Measurements from ENCODE around the gene TMEM30B. TPM values are rescaled to one million over a fixed set of nuclear protein-coding genes. Genes with fewer than 3 reads are reported as not detected.

TMEM30B gene
- total RNA-seq, 1 donor from 2014 or later = 0.44 TPM

DNA sequence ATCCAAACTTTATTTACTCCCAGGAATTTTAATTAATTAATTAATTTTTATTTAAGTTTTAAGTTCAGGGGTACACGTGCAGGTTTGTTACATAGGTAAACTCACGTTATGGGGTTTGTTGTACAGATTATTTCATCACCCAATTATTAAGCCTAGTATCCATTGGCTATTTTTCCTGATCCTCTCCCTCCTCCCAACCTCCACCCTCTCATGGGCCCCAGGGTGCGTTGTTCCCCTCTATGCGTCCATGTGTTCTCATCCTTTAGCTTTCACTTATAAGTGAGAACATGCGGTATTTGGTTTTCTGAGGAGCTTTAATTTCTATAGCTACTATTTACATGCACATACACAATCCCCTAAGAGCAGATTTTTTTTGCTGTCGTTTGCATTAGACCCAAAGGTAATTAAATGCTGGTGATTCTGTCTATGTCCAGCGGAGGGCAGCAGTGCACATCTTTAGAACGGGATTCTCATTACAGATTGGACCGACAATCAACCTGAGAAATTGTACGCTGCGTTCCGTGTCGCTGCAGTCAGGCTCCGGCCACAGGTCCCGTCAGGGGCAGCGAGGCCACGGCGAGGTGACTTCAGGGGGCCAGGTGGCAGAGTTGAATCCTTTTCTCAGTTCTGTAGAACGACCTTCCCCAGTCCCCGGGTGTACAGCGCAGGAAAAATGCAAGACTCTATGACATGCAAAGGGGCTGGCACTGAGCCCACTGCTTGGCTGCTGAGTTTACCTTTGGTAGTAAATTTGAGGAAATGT lies 11.6 kb downstream of the TMEM30B start:
- intact Hi-C loops (cut with micrococcal nuclease) = loop anchor here (1.0 to 5.0 kb wide), 3 partner anchors 17 to 858 kb away; no protein-coding TSS in a partner anchor
- no peaks in the 10 kb centered on the region for H3K9me3 Mint-ChIP-seq
- peaks cover 59% of the 10 kb centered on the region for H3K27me3 Mint-ChIP-seq
- DNase-seq = peak; percentile 93
- H3K36me3 Mint-ChIP-seq (ENCODE audit: low read depth) = no peaks in the 10 kb centered on the region
- no peak overlapping the region for H3K27ac Mint-ChIP-seq
- H3K4me1 Mint-ChIP-seq = peaks cover 7% of the 10 kb centered on the region
- peak overlapping the region; percentile 69 for H3K4me3 Mint-ChIP-seq

DNA sequence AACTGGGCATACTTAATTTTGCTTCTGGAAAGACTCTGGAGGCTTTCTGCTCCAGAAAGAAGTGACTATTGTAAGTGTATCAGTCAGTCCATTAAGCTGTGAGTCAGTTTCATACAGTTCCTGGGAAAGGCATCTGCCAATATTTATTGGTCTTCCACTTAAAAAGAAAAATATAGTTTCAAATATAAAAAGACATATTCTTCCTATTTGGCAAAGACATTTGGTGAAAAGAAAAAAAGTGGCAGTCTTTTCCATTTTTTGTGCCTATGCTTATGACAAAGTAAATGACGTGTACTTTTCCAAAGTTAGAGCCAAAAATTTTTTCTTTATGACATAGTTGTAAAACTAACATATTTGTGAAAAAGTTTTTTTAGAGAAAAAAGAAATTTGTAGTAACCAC lies 12.3 kb downstream of the TMEM30B start:
- Mint-ChIP-seq H3K4me3 (no peak overlapping the region), H3K27ac (no peak overlapping the region), H3K27me3 (peaks cover 57% of the 10 kb centered on the region), H3K9me3 (no peaks in the 10 kb centered on the region), H3K4me1 (peaks cover 7% of the 10 kb centered on the region), H3K36me3 (ENCODE audit: low read depth) (no peaks in the 10 kb centered on the region)
- intact Hi-C loops (cut with micrococcal nuclease) = loop anchor here (1.0 to 5.0 kb wide), 3 partner anchors 17 to 858 kb away; no protein-coding TSS in a partner anchor
- DNase-seq = no peak

DNA sequence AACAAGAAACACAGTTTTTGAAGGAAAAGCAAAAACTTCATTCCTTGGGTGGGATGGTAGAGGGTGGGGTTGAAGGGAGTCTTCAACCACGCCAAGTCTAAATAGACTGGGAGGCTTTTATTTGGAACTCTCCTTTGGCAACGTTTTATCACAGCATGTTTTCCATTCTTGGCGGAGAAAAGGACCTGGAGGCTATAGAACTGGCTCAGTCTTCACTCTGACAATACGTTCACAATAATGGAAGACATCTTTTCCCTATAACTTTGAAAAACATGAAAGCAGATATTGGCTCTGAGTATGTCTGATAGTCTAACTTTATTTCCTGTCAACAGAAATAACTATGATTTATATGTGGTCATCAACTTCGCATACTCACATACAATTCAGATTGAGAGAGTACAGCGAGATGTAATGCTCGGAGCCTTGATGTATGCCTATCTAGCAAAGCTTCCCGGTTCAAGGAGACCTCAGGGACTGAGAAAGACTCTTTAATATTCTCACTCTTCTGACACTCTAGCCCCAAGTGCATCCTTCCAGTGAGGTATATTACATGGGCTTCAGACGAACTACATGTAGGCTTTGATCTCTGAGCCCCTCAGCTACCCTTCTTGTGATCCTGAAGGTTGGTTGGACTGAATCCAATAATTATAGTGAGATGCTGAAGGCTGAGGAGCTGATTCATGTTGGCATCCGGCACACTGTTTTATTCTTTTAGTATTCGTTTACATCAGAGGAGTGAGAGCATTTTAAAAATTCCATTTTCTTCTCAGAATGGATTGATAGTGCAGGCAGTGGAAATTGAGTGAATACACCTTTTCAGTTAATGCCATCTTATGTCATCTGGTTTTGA lies 14.0 kb downstream of the TMEM30B start:
- intact Hi-C loops (cut with micrococcal nuclease) = loop anchor here (5.0 kb wide), 1 partner anchor 860 kb away; no protein-coding TSS in a partner anchor
- Mint-ChIP-seq H3K27me3 (peaks cover 58% of the 10 kb centered on the region), H3K27ac (no peak overlapping the region), H3K4me3 (no peak overlapping the region), H3K36me3 (ENCODE audit: low read depth) (no peaks in the 10 kb centered on the region), H3K4me1 (peaks cover 7% of the 10 kb centered on the region), H3K9me3 (no peaks in the 10 kb centered on the region)
- DNase-seq = no peak

DNA sequence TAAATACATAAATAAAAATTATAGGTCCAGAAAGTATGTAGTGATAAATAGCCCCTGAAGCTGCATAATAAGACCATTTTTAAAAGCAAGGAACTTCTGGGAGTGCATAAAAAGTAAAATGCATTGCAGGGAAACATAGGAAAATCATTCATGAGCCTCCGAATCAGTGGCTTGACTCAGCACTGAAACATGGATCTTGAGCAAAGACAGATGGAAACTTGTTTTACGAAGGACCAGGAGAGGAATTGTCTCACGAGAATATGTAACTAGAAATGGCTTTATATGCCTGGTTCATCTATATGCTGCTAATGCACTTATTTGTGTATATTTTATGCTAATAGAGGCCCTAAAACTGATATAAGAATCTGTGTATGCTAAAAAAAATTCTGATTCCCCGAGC lies 14.7 kb downstream of the TMEM30B start:
- no peaks in the 10 kb centered on the region for H3K36me3 Mint-ChIP-seq (ENCODE audit: low read depth)
- H3K9me3 Mint-ChIP-seq = no peaks in the 10 kb centered on the region
- H3K4me3 Mint-ChIP-seq = no peak overlapping the region
- no peak for DNase-seq
- H3K27ac Mint-ChIP-seq = no peak overlapping the region
- intact Hi-C loops (cut with micrococcal nuclease) = loop anchor here (5.0 kb wide), 1 partner anchor 861 kb away; no protein-coding TSS in a partner anchor
- peaks cover 7% of the 10 kb centered on the region for H3K4me1 Mint-ChIP-seq
- H3K27me3 Mint-ChIP-seq = peaks cover 56% of the 10 kb centered on the region

DNA sequence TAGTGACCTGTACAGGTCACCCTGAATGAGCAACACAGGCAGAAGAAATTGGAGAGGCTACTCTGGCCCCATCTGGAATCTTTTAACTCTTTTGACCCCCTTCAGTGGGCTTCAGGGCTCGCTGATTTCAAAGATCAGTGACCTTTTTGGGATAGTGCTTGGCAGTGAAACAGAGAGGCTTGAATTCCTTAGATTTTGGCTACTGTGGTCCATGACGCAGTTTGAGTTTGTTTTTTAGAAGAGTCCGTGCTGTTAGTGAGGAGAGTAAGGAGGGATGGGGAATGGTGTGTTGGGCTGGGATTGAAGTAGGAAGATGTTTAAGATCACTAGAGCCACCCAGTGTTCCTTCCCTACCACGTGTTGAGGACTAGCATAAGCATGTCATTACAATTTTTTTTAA lies 16.5 kb downstream of the TMEM30B start:
- no peak for DNase-seq
- Mint-ChIP-seq H3K4me3 (no peak overlapping the region), H3K27me3 (peaks cover 61% of the 10 kb centered on the region), H3K27ac (no peak overlapping the region), H3K36me3 (ENCODE audit: low read depth) (no peaks in the 10 kb centered on the region), H3K9me3 (no peaks in the 10 kb centered on the region), H3K4me1 (peaks cover 2% of the 10 kb centered on the region)
- intact Hi-C loops (cut with micrococcal nuclease) = loop anchor here (5.0 kb wide), 1 partner anchor 863 kb away; no protein-coding TSS in a partner anchor

DNA sequence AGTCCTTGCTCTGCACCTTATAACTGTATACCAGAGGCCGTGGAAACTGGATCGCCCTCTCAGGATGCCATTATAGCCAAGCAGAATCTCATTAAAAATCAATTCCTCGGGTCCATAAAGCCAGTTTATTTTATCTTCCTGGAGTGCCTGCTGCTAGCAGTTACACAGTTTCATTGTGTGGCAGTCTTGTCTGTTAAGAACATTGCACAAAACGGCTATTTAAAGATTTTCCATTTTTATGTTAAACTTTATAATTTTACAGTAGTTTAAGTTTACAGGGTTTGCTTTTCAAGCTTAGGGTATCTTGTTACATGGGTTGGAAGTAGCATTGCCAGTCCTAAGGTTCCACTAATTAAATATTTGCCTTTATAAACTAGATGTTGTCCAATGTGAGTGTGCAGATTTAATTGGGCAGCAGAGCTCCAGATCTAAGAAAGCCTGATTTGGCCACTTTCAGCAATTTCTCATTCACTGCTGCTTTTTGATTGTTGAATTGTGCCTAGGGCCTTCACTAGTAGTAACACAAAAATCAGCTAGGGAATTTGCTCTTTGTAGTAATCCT lies 17.0 kb downstream of the TMEM30B start:
- Mint-ChIP-seq H3K27me3 (peaks cover 63% of the 10 kb centered on the region), H3K9me3 (no peaks in the 10 kb centered on the region)
- intact Hi-C loops (cut with micrococcal nuclease) = no loop called here

DNA sequence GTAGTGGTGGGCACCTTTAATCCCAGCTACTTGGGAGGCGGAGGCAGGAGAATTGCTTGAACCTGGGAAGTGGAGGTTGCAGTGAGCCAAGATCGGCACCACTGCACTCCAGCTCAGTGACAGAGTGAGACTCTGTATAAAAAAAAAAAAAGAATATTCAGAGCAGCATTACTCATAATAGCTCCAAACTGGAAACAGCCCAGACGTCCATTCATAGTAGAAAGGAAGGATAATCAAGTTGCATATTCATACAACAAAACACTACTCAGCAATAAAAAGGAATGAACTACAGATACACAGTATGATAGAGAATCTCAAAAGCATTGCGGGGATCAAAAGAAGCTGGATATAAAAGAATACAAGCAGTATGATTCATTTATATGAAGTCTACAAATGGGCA lies 19.1 kb downstream of the TMEM30B start:
- Mint-ChIP-seq H3K36me3 (ENCODE audit: low read depth) (no peaks in the 10 kb centered on the region), H3K9me3 (no peaks in the 10 kb centered on the region), H3K27ac (no peak overlapping the region), H3K27me3 (peaks cover 66% of the 10 kb centered on the region), H3K4me1 (no peaks in the 10 kb centered on the region), H3K4me3 (no peak overlapping the region)
- intact Hi-C loops (cut with micrococcal nuclease) = no loop called here
- DNase-seq = no peak

More for the DNA sequence above, 17.0 kb downstream of the TMEM30B start:
- Mint-ChIP-seq H3K36me3 (ENCODE audit: low read depth) (no peaks in the 10 kb centered on the region), H3K4me3 (no peak overlapping the region), H3K4me1 (no peaks in the 10 kb centered on the region), H3K27ac (no peak overlapping the region)
- DNase-seq = no peak

DNA sequence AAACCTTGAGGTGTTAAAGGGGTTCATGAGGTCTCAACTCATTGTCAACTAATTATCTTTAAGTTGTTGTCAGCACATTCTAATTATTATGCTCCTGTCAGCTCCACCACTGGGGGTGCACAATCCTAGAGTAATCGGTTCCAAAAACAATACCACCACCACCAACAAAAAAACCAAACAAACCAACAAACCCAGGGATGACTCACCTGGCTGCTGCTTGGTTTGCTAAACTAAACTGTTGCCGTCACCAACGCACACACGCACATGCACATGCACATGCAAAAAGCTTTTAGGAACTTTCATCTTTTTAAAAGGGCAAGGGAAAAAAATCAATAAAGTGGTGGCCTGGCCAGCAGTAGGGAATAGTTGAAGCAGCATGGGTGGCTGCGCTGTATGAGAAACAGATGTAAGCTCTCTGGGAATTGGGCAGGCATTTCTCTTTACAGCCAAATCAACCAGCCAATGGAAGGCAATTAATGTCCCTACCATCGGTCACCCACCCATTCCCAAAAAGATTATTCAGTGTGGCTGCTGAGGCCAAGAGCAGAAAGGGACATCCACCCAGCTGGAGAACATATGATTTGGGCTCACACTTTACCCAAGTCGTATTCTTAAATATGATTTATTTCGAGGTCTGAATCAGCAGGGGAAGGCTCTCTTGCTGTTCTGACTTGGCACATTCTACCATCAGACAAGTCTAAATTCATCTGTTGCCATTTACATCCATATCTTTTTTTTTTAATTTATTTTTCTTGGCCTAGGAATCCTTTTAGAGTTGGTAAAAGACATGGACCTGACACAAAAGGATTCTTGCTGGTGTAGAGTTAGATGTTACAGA lies 20.0 kb downstream of the TMEM30B start:
- Mint-ChIP-seq H3K27ac (no peak overlapping the region), H3K9me3 (no peaks in the 10 kb centered on the region), H3K4me1 (no peaks in the 10 kb centered on the region), H3K4me3 (no peak overlapping the region), H3K36me3 (ENCODE audit: low read depth) (no peaks in the 10 kb centered on the region), H3K27me3 (peaks cover 64% of the 10 kb centered on the region)
- no peak for DNase-seq
- intact Hi-C loops (cut with micrococcal nuclease) = no loop called here

DNA sequence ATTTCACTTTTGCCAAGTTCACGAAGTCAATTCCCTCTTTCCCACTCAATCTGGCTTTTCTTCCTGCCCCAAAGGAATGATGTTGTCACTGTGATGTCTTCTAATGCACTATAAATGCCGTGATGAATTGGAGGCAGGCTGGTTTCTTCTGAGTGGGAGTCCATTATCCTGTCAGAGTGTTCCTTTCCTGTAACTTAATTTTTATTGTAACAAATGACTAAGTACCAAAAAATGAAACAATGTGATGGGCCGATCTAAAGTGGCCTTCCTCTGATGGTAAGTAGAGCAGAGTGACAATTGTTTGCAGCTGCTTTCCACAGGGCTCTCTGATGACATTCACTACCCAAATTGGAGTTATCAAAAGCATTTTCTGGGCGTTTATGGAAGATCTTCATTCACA lies 22.2 kb downstream of the TMEM30B start:
- intact Hi-C loops (cut with micrococcal nuclease) = no loop called here
- no peak overlapping the region for H3K4me3 Mint-ChIP-seq

DNA sequence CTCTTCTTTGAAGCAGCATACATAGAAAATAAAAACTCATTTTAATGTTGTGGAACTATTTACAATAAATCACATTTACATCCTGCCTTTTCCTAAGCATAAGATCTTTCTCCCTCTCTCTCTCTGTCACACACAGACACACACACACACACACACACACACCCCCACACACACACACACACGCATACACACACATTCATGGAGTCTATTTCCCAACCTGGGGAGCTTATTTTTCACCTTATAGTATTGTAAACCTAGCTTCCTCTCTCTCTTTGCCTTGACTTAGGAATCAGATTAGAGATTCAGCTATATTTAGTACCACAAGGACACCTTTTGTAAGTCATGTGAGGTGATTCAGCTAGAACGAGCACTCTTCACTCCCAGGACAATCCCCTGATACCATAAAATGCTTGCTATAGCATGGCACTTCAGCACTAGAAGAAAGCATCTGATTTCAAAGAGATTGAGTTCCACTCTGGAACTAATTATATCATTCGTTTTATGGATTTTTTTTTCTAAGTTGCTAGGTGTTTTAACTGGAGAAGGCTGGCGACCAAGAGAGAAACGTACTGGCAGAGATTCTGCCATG lies 23.6 kb downstream of the TMEM30B start:
- Mint-ChIP-seq H3K36me3 (ENCODE audit: low read depth) (no peaks in the 10 kb centered on the region), H3K4me1 (peaks cover 3% of the 10 kb centered on the region), H3K27me3 (peaks cover 44% of the 10 kb centered on the region), H3K27ac (no peak overlapping the region), H3K4me3 (no peak overlapping the region), H3K9me3 (no peaks in the 10 kb centered on the region)
- DNase-seq = no peak
- intact Hi-C loops (cut with micrococcal nuclease) = no loop called here

More for the DNA sequence above, 22.2 kb downstream of the TMEM30B start:
- Mint-ChIP-seq H3K27ac (no peak overlapping the region), H3K36me3 (ENCODE audit: low read depth) (no peaks in the 10 kb centered on the region), H3K4me1 (no peaks in the 10 kb centered on the region), H3K27me3 (peaks cover 49% of the 10 kb centered on the region), H3K9me3 (no peaks in the 10 kb centered on the region)
- DNase-seq = no peak

DNA sequence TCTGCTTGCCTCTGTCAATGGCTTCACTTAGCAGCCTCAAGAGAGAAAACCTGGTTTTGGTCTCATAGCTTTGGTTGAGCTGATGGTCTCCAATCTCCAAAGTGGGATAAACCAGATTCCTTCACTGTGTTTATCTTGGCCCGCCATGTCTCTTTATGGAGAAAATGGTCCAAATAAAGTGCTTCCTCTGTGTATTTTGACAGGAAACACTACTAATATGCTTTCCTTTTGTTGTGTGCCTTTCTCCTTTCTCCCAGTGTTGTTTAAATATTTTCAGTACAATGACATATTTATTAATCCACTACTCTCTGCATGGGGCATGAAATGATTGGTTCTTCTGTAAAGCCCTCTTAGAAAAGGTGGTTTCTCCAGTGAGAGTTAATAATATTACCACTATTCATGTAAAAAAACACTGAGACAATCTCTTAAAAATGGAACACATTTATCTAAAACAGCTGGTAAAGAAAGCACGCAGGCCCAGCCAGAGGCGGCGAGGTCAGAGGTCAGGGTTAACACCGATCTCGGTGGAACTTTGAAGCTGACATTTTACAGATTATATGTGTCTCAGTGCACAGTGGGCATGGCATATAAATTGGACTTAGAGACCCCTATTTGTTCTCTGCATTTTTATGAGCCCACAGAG lies 24.2 kb downstream of the TMEM30B start:
- H3K27ac Mint-ChIP-seq = no peak overlapping the region
- no peaks in the 10 kb centered on the region for H3K9me3 Mint-ChIP-seq
- H3K4me1 Mint-ChIP-seq = peaks cover 3% of the 10 kb centered on the region
- H3K27me3 Mint-ChIP-seq = peaks cover 39% of the 10 kb centered on the region
- no peak overlapping the region for H3K4me3 Mint-ChIP-seq
- H3K36me3 Mint-ChIP-seq (ENCODE audit: low read depth) = no peaks in the 10 kb centered on the region
- intact Hi-C loops (cut with micrococcal nuclease) = no loop called here
- no peak for DNase-seq

DNA sequence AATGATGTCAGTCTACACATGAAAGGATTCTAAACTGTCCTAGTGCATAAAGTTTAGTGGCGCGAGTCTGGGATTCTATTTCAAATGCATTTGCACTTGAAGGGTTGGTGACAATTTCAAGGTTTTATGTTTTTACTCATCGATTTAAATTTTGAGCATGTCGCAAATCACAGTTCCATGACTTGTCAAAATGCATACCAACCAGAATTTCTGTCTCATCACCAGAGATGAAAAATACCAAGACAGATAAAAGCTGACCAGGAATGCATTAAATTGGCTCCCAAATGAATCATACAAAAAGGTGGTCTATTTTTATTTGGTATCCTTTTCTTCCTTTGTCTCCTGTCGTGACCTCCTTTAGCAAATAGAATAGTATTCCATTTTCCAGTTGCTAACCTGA lies 25.2 kb downstream of the TMEM30B start:
- H3K36me3 Mint-ChIP-seq (ENCODE audit: low read depth) = no peaks in the 10 kb centered on the region
- H3K4me1 Mint-ChIP-seq = peaks cover 3% of the 10 kb centered on the region
- H3K27ac Mint-ChIP-seq = no peak overlapping the region
- H3K9me3 Mint-ChIP-seq = no peaks in the 10 kb centered on the region
- DNase-seq = no peak
- H3K27me3 Mint-ChIP-seq = peaks cover 41% of the 10 kb centered on the region
- intact Hi-C loops (cut with micrococcal nuclease) = no loop called here
- no peak overlapping the region for H3K4me3 Mint-ChIP-seq
